Measurements from ENCODE around the gene GPRIN1. TPM values are rescaled to one million over a fixed set of nuclear protein-coding genes. Genes with fewer than 3 reads are reported as not detected.

GPRIN1 gene
- total RNA-seq, 1 experiment from 2014 or later = 14.2 TPM

Other genes with a start within 250 kb of the GPRIN1 start
- gene KIAA1191, start 248.4 kb downstream of the GPRIN1 start, total RNA-seq (2014; rRNA removed; shearing (Covaris generic)) = 77.3 and 78.2 TPM in 2 replicates
- 3.3 and 6.7 TPM in 2 replicates for gene ARL10, start 244.7 kb downstream of the GPRIN1 start, total RNA-seq (2014; rRNA removed; shearing (Covaris generic))
- 46.9 and 56.2 TPM in 2 replicates for gene NOP16, start 221.6 kb downstream of the GPRIN1 start, total RNA-seq (2014; rRNA removed; shearing (Covaris generic))
- 232 and 237 TPM in 2 replicates for gene HIGD2A, start 221.4 kb downstream of the GPRIN1 start, total RNA-seq (2014; rRNA removed; shearing (Covaris generic))
- gene CLTB, start 193.6 kb downstream of the GPRIN1 start, total RNA-seq (2014; rRNA removed; shearing (Covaris generic)) = 50.5 and 67.2 TPM in 2 replicates
- gene FAF2, start 161.8 kb downstream of the GPRIN1 start, total RNA-seq (2014; rRNA removed; shearing (Covaris generic)) = 36.2 and 37.6 TPM in 2 replicates
- gene RNF44, start 72.8 kb downstream of the GPRIN1 start, total RNA-seq (2014; rRNA removed; shearing (Covaris generic)) = 67.4 and 75.6 TPM in 2 replicates
- 0.04 and 0.21 TPM in 2 replicates for gene CDHR2, start 60.8 kb downstream of the GPRIN1 start, total RNA-seq (2014; rRNA removed; shearing (Covaris generic))
- gene SNCB, start 20.4 kb upstream of the GPRIN1 start, total RNA-seq (2014; rRNA removed; shearing (Covaris generic)) = 4.7 and 7.2 TPM in 2 replicates
- 0.33 and 0.97 TPM in 2 replicates for gene EIF4E1B, start 20.5 kb upstream of the GPRIN1 start, total RNA-seq (2014; rRNA removed; shearing (Covaris generic))
- 39.8 and 50.7 TPM in 2 replicates for gene TSPAN17, start 37.3 kb upstream of the GPRIN1 start, total RNA-seq (2014; rRNA removed; shearing (Covaris generic))
- gene UNC5A, start 200.4 kb upstream of the GPRIN1 start, total RNA-seq (2014; rRNA removed; shearing (Covaris generic)) = 3.7 and 4.6 TPM in 2 replicates